GM12864 (cell line): ENCODE results near the gene ASF1B.

ENCODE experiments used
- DNase-seq: peaks from one replicate; pipeline ENCODE4 v3.0.0-alpha.2; 2011; ENCODE audit warnings: low read depth
- H3K4me3 ChIP-seq: 2 replicates; pipeline ENCODE4 v1.5.1; 2011; ENCODE audit warnings: mild to moderate bottlenecking, low read depth, low read length, control low read depth
- TF ChIP-seq, protein P1 (sequence below): IDR thresholded peaks from 2 replicates; pipeline ENCODE4 v1.5.1; 2011; ENCODE audit warnings: low read depth, mild to moderate bottlenecking, moderate library complexity, low read length, control low read depth, inconsistent platforms; ENCODE audit errors: missing control alignments

ASF1B gene

DNA sequence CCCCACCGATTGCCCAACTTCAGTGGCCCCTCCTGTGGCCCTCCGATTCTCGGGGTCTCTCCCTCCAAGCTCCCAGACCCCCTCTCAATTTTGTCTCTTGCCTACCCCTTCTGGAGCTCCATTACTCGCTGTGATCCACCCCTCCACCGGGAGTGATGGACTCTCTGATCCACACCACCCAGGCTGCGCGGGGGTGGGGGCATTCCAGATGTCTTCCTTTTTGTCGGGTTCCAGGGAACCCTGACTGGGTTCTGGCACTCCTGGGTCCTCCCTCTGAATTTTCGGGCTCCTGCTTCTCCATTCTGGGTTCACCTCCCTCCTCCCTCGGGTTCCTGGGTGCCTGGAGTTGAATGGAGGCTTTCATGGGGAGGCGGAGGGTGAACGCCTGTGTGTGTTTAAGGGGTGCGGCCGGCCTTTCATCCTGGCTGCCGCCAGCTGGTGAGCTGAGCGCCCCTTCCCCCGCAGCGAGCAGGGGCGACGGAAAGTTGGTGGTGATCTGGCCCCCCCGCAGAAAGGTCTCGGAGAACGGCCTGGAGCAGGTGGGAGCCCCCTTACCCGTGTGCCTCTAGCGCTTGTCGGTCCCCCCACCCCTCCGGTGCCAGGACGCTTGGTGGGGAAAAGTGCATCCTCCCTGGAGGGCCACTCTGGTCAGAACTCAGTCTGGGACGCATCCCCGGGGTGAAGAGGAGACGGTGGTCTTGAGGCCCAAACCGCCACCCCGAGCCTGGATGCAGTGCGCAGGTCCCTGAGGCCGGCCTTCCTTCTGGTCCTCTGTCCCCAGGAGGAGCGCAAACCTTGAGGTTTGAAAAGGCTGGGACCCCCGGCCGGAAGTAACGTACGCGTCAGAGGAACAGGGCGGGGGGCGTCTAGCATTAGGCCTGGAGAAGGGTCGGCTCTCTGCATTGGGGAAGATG, 62.2 kb downstream of the ASF1B start:
- DNase-seq = no peak
- peak overlapping the region; percentile 64 for H3K4me3 ChIP-seq

DNA sequence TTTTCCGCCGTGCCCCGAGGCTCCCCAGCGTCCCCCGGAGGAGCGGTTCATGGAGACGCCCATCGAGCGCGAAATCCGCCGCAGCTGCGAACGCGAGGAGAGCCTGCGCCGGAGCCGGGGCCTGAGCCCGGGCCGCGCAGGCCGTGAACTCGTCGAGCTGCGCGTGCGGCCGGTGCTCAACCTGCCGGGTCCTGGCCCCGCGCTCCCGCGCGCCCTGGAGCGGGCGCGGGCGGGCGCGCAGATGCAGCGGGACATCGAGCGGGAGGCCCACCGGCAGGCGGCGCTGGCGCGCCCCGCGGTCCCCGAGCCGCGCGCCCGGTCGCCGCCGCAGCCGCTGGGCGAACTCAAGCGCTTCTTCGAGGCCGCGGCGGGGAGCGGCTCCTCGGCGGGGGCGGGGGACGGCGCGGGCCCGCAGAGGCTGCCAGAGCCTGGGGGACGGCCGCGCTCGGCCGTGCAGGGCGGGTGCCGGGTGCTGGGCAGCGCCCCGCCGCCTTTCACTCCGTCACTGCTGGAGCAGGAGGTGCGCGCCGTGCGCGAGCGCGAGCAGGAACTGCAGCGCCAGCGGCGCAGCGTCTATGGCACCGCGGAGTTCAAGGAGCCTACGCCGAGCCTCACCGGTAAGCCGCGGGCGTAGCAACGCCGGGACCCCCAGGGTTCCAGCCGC, 63.0 kb downstream of the ASF1B start:
- TF ChIP-seq, protein P1, sequence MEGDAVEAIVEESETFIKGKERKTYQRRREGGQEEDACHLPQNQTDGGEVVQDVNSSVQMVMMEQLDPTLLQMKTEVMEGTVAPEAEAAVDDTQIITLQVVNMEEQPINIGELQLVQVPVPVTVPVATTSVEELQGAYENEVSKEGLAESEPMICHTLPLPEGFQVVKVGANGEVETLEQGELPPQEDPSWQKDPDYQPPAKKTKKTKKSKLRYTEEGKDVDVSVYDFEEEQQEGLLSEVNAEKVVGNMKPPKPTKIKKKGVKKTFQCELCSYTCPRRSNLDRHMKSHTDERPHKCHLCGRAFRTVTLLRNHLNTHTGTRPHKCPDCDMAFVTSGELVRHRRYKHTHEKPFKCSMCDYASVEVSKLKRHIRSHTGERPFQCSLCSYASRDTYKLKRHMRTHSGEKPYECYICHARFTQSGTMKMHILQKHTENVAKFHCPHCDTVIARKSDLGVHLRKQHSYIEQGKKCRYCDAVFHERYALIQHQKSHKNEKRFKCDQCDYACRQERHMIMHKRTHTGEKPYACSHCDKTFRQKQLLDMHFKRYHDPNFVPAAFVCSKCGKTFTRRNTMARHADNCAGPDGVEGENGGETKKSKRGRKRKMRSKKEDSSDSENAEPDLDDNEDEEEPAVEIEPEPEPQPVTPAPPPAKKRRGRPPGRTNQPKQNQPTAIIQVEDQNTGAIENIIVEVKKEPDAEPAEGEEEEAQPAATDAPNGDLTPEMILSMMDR = peak; percentile 68
- peak overlapping the region; percentile 64 for H3K4me3 ChIP-seq
- DNase-seq = no peak

More for the DNA sequence above, 62.2 kb downstream of the ASF1B start:
- TF ChIP-seq, protein P1 = no peak

DNA sequence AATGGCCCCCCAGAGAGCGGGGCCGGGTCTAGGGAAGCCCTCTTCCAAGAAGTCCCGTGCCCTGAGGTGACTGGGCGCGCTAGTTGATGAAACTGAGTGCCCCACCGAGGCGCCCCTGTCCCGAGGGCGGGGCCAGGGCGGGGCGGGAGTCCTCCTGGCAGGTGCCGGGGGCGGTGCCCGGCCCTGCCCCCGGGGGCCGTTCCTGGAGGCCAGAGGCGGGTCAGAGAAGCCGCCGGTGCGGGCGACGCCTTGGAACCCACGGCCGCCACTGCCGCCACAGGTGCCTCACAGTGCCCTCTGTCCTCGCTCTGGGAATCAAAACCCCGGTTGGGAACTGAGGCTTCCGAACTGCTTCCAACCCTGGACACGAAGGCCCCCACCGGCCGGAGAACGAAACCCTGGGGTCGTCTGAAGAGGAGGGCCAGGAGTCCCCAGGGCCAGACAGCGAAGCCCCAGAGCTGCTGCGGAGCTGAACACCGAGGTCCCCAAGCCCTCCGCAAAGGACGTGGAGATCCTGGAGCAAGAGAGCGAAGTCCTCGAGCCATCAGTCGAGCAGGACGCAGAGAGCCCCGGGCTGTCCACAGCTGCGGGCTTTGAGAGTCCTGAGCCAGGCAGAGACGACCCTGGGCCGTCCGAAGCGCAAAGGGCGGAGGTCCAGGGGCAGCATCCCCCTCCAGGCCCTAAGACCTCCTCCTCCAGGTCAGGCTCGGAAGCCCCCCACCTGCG, 63.7 kb downstream of the ASF1B start, which contains the start of gene MISP3:
Gene MISP3, plus strand, starts transcription at position 252 of the 726 bp plus-strand sequence. CDS start 524 bp downstream, outside the sequence.
- no peak for DNase-seq

DNA sequence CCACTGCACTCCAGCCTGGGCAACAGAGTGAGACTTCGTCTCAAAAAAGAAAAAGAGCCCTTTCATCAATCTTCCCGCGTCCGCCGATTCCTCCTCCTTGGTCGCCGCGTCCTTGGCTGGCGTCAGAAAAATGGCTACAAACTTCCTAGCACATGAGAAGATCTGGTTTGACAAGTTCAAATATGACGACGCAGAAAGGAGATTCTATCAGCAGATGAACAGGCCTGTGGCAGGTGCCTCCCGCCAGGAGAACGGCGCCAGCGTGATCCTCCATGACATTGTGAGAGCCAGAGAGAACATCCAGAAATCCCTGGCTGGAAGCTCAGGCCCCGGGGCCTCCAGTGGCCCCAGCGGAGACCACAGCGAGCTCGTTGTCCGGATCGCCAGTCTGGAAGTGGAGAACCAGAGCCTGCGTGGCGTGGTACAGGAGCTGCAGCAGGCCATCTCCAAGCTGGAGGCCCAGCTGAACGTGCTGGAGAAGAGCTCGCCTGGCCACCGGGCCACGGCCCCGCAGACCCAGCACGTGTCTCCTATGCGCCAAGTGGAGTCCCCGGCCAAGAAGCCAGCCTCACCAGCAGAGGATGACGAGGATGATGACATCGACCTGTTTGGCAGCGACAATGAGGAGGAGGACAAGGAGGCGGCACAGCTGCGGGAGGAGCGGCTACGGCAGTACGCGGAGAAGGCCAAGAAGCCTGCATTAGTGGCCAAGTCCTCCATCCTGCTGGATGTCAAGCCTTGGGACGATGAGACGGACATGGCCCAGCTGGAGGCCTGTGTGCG, 65.9 kb downstream of the ASF1B start:
- DNase-seq = no peak
- H3K4me3 ChIP-seq = no peak overlapping the region
- TF ChIP-seq, protein P1 = no peak

More for the DNA sequence above, 63.7 kb downstream of the ASF1B start, which contains the start of gene MISP3:
- TF ChIP-seq, protein P1 = no peak
- peak within 1 kb of the TSS; percentile 64 for H3K4me3 ChIP-seq
